K562 (cell line): Measurements from ENCODE around the gene COG6. TPM values are rescaled to one million over a fixed set of nuclear protein-coding genes. Genes with fewer than 3 reads are reported as not detected.

Source experiments
- ATF7 ChIP-seq: fragments of 450-650 bp; IDR thresholded peaks from 2 replicates; pipeline ENCODE4 v1.7.1; 2014; ENCODE audit warnings: mild to moderate bottlenecking, moderate library complexity
- CBX3 ChIP-seq, 2 experiments: IDR thresholded peaks; 1 replicate in 1 of 2; 2 replicates in 1 of 2; pipeline ENCODE4 v1.6.1; 2012; ENCODE audit warnings: inconsistent platforms in 2 of 2, low read length in 2 of 2, borderline replicate concordance in 1 of 2, control low read depth in 1 of 2
- GATAD2B ChIP-seq: fragments of 450-650 bp; IDR thresholded peaks from 2 replicates; pipeline ENCODE4 v1.6.1; 2017; ENCODE audit warnings: mild to moderate bottlenecking, borderline replicate concordance
- NBN ChIP-seq: fragments of 450-650 bp; IDR thresholded peaks from 2 replicates; pipeline ENCODE4 v1.6.1; 2016; ENCODE audit warnings: low read depth, mild to moderate bottlenecking
- NR1H2 ChIP-seq: sonication (generic); formaldehyde crosslinking; IDR thresholded peaks from 2 replicates; pipeline ENCODE4 v1.4.0; 2020; ENCODE audit warnings: mild to moderate bottlenecking, missing genetic modification reagents
- polyA plus RNA-seq, 8 experiments: library from polyadenylated mRNA; depleted of rRNA in 4 of 8; stranded (reverse) in 5 of 8; unstranded in 3 of 8; fragments of >200 nt; fragmentation: Nextera tagmentation in 2 of 8; fragmentation: Illumina TruSeq in 1 of 8; extraction: Ambion mirVana in 2 of 8; extraction: Trizol in 1 of 8; gene quantifications; 2 replicates each; pipeline versions ENCODE4 v1.2.1 to v1.2.3, GENCODE V29; 2011 to 2014; ENCODE audit warnings: inconsistent platforms in 1 of 8, missing spikeins in 1 of 8
- total RNA-seq, 7 experiments: library from RNA; depleted of rRNA in 6 of 7; stranded (reverse); fragments of >200 nt in 6 of 7; fragmentation: Illumina TruSeq in 2 of 7; extraction: Trizol in 2 of 7; gene quantifications; 2 replicates each; pipeline versions ENCODE4 v1.2.1 to v1.2.3, GENCODE V29; 2011 to 2021; ENCODE audit warnings: low replicate concordance in 1 of 7
- TF ChIP-seq, protein P1 (sequence below): fragments of 250-450 bp; sonication (Bioruptor Pico); IDR thresholded peaks from 2 replicates; pipeline ENCODE4 v1.8.0; 2021; ENCODE audit warnings: moderate library complexity, mild to moderate bottlenecking, inconsistent platforms
- TF ChIP-seq, protein P2 (sequence below): sonication (generic); formaldehyde crosslinking; IDR thresholded peaks from 2 replicates; pipeline ENCODE4 v1.8.1; 2023; ENCODE audit warnings: mild to moderate bottlenecking, missing genetic modification reagents
- TF ChIP-seq, protein P3 (sequence below): fragments of 250-450 bp; sonication (Bioruptor Pico); IDR thresholded peaks from 2 replicates; pipeline ENCODE4 v1.4.0; 2020; ENCODE audit warnings: mild to moderate bottlenecking, moderate library complexity, borderline replicate concordance

Gene COG6
- total and polyA plus RNA-seq, 9 of the 15 experiments (the other 6 are each of a cell fraction or from before 2014, with no cell fraction given) = 2.6 to 20.9 (median 9.6) TPM

DNA sequence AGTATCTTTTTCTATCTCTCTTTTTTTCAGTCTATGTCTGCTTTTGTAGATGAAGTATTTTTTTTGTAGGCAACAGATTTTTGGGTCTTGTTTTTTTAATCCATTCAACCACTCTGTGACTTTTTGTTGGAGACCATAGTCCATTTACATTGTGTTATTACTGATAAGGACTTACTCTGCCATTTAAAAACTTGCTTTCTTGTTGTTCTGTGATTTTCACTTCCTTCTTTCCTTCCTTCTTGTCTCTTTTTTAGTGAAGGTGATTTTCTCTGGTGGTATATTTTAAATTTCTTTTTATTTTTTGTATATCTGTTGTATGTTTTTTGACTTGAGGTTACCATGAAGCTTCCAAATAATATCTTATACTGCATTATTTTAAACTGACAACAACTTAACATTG is 79.5 kb downstream of the COG6 start (continued):
- TF ChIP-seq NR1H2 = no peak
- TF ChIP-seq NBN = no peak
- no peak for TF ChIP-seq CBX3 (IDR thresholded peaks at IDR 0.05; ENCODE audit: borderline replicate concordance in 1 of 2, low read length in 2 of 2)
- TF ChIP-seq, protein P1, sequence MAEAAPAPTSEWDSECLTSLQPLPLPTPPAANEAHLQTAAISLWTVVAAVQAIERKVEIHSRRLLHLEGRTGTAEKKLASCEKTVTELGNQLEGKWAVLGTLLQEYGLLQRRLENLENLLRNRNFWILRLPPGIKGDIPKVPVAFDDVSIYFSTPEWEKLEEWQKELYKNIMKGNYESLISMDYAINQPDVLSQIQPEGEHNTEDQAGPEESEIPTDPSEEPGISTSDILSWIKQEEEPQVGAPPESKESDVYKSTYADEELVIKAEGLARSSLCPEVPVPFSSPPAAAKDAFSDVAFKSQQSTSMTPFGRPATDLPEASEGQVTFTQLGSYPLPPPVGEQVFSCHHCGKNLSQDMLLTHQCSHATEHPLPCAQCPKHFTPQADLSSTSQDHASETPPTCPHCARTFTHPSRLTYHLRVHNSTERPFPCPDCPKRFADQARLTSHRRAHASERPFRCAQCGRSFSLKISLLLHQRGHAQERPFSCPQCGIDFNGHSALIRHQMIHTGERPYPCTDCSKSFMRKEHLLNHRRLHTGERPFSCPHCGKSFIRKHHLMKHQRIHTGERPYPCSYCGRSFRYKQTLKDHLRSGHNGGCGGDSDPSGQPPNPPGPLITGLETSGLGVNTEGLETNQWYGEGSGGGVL (CRISPR knock-in tag) = no peak
- TF ChIP-seq, protein P2, sequence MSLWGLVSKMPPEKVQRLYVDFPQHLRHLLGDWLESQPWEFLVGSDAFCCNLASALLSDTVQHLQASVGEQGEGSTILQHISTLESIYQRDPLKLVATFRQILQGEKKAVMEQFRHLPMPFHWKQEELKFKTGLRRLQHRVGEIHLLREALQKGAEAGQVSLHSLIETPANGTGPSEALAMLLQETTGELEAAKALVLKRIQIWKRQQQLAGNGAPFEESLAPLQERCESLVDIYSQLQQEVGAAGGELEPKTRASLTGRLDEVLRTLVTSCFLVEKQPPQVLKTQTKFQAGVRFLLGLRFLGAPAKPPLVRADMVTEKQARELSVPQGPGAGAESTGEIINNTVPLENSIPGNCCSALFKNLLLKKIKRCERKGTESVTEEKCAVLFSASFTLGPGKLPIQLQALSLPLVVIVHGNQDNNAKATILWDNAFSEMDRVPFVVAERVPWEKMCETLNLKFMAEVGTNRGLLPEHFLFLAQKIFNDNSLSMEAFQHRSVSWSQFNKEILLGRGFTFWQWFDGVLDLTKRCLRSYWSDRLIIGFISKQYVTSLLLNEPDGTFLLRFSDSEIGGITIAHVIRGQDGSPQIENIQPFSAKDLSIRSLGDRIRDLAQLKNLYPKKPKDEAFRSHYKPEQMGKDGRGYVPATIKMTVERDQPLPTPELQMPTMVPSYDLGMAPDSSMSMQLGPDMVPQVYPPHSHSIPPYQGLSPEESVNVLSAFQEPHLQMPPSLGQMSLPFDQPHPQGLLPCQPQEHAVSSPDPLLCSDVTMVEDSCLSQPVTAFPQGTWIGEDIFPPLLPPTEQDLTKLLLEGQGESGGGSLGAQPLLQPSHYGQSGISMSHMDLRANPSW (CRISPR knock-in tag) = no peak
- TF ChIP-seq, protein P3, sequence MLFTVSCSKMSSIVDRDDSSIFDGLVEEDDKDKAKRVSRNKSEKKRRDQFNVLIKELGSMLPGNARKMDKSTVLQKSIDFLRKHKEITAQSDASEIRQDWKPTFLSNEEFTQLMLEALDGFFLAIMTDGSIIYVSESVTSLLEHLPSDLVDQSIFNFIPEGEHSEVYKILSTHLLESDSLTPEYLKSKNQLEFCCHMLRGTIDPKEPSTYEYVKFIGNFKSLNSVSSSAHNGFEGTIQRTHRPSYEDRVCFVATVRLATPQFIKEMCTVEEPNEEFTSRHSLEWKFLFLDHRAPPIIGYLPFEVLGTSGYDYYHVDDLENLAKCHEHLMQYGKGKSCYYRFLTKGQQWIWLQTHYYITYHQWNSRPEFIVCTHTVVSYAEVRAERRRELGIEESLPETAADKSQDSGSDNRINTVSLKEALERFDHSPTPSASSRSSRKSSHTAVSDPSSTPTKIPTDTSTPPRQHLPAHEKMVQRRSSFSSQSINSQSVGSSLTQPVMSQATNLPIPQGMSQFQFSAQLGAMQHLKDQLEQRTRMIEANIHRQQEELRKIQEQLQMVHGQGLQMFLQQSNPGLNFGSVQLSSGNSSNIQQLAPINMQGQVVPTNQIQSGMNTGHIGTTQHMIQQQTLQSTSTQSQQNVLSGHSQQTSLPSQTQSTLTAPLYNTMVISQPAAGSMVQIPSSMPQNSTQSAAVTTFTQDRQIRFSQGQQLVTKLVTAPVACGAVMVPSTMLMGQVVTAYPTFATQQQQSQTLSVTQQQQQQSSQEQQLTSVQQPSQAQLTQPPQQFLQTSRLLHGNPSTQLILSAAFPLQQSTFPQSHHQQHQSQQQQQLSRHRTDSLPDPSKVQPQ = no peak
- TF ChIP-seq ATF7 = no peak
- no peak for TF ChIP-seq GATAD2B
